ENCODE data around the gene ATP1A3. TPM values are rescaled to one million over a fixed set of nuclear protein-coding genes. Genes with fewer than 3 reads are reported as not detected.
A peak's percentile ranks its signal among the peaks of the same experiment; 100 is the strongest.
"Not testable (repeated sequence)": the region's sequence is repeated elsewhere in the genome, so short reads cannot be mapped to it uniquely, and the experiment has no call there.

ATP1A3 gene
- total and polyA plus RNA-seq, 9 donors = 0.18 to 1.2 (median 0.56) TPM

- H3K36me3 ChIP-seq (ENCODE audit: control insufficient read depth, insufficient read depth, low read length); H3K27ac ChIP-seq (ENCODE audit: low read length); H3K4me3 ChIP-seq (ENCODE audit: low read length); H3K27me3 ChIP-seq (ENCODE audit: control insufficient read depth, insufficient read depth, low read length); H3K9me3 ChIP-seq (replicated peaks; ENCODE audit: control insufficient read depth, low read depth, low read length); H3K4me1 ChIP-seq (ENCODE audit: control insufficient read depth, insufficient read depth, low read length); DNase-seq: not testable (repeated sequence)
- no CpG with 5 or more reads among the region's 3 CpGs for WGBS (ENCODE audit: insufficient coverage)
These were observed 18.7 kb upstream of the ATP1A3 start for GRCh38 chr19:42012747-42013146.

GRCh38 chr19:42010245-42011126, 16.5 kb upstream of the ATP1A3 start:
- DNase-seq = no peak
- Histone ChIP-seq H3K36me3 (ENCODE audit: control insufficient read depth, insufficient read depth, low read length) (no peaks in the 10 kb centered on the region), H3K4me1 (ENCODE audit: control insufficient read depth, insufficient read depth, low read length) (peaks cover 5% of the 10 kb centered on the region), H3K9me3 (replicated peaks; ENCODE audit: control insufficient read depth, low read depth, low read length) (no peaks in the 10 kb centered on the region), H3K4me3 (ENCODE audit: low read length) (no peak overlapping the region), H3K27ac (ENCODE audit: low read length) (no peak overlapping the region), H3K27me3 (ENCODE audit: control insufficient read depth, insufficient read depth, low read length) (no peaks in the 10 kb centered on the region)
- WGBS (ENCODE audit: insufficient coverage) = no CpG with 5 or more reads among the region's 11 CpGs

GRCh38 chr19:42006569-42006968, 12.5 kb upstream of the ATP1A3 start:
- WGBS (ENCODE audit: insufficient coverage) = 87% methylated on average over 8 of the region's 13 CpGs
- Histone ChIP-seq H3K27me3 (ENCODE audit: control insufficient read depth, insufficient read depth, low read length) (peaks cover 9% of the 10 kb centered on the region), H3K4me1 (ENCODE audit: control insufficient read depth, insufficient read depth, low read length) (peaks cover 5% of the 10 kb centered on the region), H3K36me3 (ENCODE audit: control insufficient read depth, insufficient read depth, low read length) (no peaks in the 10 kb centered on the region), H3K4me3 (ENCODE audit: low read length) (no peak overlapping the region), H3K9me3 (replicated peaks; ENCODE audit: control insufficient read depth, low read depth, low read length) (no peaks in the 10 kb centered on the region), H3K27ac (ENCODE audit: low read length) (no peak overlapping the region)
- no peak for DNase-seq

- H3K36me3 ChIP-seq (ENCODE audit: control insufficient read depth, insufficient read depth, low read length) = no peaks in the 10 kb centered on the region
- DNase-seq = no peak
- H3K27me3 ChIP-seq (ENCODE audit: control insufficient read depth, insufficient read depth, low read length) = peaks cover 20% of the 10 kb centered on the region
- no peaks in the 10 kb centered on the region for H3K9me3 ChIP-seq (replicated peaks; ENCODE audit: control insufficient read depth, low read depth, low read length)
- peaks cover 5% of the 10 kb centered on the region for H3K4me1 ChIP-seq (ENCODE audit: control insufficient read depth, insufficient read depth, low read length)
- 94% methylated on average over 21 of the region's 22 CpGs for WGBS (ENCODE audit: insufficient coverage)
- H3K27ac ChIP-seq (ENCODE audit: low read length) = no peak overlapping the region
- no peak overlapping the region for H3K4me3 ChIP-seq (ENCODE audit: low read length)
These were observed 11.5 kb upstream of the ATP1A3 start for GRCh38 chr19:42005504-42005903.

- Histone ChIP-seq H3K36me3 (ENCODE audit: control insufficient read depth, insufficient read depth, low read length) (no peaks in the 10 kb centered on the region), H3K27me3 (ENCODE audit: control insufficient read depth, insufficient read depth, low read length) (peaks cover 35% of the 10 kb centered on the region), H3K9me3 (replicated peaks; ENCODE audit: control insufficient read depth, low read depth, low read length) (no peaks in the 10 kb centered on the region), H3K4me1 (ENCODE audit: control insufficient read depth, insufficient read depth, low read length) (peaks cover 5% of the 10 kb centered on the region), H3K4me3 (ENCODE audit: low read length) (no peak overlapping the region), H3K27ac (ENCODE audit: low read length) (no peak overlapping the region)
- DNase-seq = no peak
- 74% methylated on average over 16 of the region's 21 CpGs for WGBS (ENCODE audit: insufficient coverage)
These were observed 9.7 kb upstream of the ATP1A3 start for GRCh38 chr19:42003506-42004294.

GRCh38 chr19:41999878-42000208, 5.8 kb upstream of the ATP1A3 start:
- DNase-seq = no peak
- no peak overlapping the region for H3K27ac ChIP-seq (ENCODE audit: low read length)
- H3K4me1 ChIP-seq (ENCODE audit: control insufficient read depth, insufficient read depth, low read length) = peaks cover 8% of the 10 kb centered on the region
- H3K4me3 ChIP-seq (ENCODE audit: low read length) = no peak overlapping the region
- H3K9me3 ChIP-seq (replicated peaks; ENCODE audit: control insufficient read depth, low read depth, low read length) = no peaks in the 10 kb centered on the region
- no peaks in the 10 kb centered on the region for H3K36me3 ChIP-seq (ENCODE audit: control insufficient read depth, insufficient read depth, low read length)
- peaks cover 72% of the 10 kb centered on the region for H3K27me3 ChIP-seq (ENCODE audit: control insufficient read depth, insufficient read depth, low read length)
- WGBS (ENCODE audit: insufficient coverage) = 82% methylated on average over 7 of the region's 7 CpGs

- no peak for DNase-seq
- Histone ChIP-seq H3K36me3 (ENCODE audit: control insufficient read depth, insufficient read depth, low read length) (no peaks in the 10 kb centered on the region), H3K27ac (ENCODE audit: low read length) (no peak overlapping the region), H3K4me3 (ENCODE audit: low read length) (no peak overlapping the region), H3K4me1 (ENCODE audit: control insufficient read depth, insufficient read depth, low read length) (peaks cover 8% of the 10 kb centered on the region), H3K9me3 (replicated peaks; ENCODE audit: control insufficient read depth, low read depth, low read length) (no peaks in the 10 kb centered on the region), H3K27me3 (ENCODE audit: control insufficient read depth, insufficient read depth, low read length) (peaks cover 77% of the 10 kb centered on the region)
- WGBS (ENCODE audit: insufficient coverage) = 6% methylated on average over 54 of the region's 55 CpGs
These were observed 5.2 kb upstream of the ATP1A3 start for GRCh38 chr19:41999071-41999877.

GRCh38 chr19:41998246-41999020, 4.4 kb upstream of the ATP1A3 start:
- WGBS (ENCODE audit: insufficient coverage) = under 1% methylated on average over 44 of the region's 64 CpGs
- Histone ChIP-seq H3K36me3 (ENCODE audit: control insufficient read depth, insufficient read depth, low read length) (no peaks in the 10 kb centered on the region), H3K27ac (ENCODE audit: low read length) (no peak overlapping the region), H3K9me3 (replicated peaks; ENCODE audit: control insufficient read depth, low read depth, low read length) (no peaks in the 10 kb centered on the region), H3K27me3 (ENCODE audit: control insufficient read depth, insufficient read depth, low read length) (peaks cover 81% of the 10 kb centered on the region), H3K4me3 (ENCODE audit: low read length) (no peak overlapping the region), H3K4me1 (ENCODE audit: control insufficient read depth, insufficient read depth, low read length) (peaks cover 13% of the 10 kb centered on the region)
- DNase-seq = peak; percentile 22

GRCh38 chr19:41997851-41998229, 3.8 kb upstream of the ATP1A3 start:
- H3K27ac ChIP-seq (ENCODE audit: low read length) = no peak overlapping the region
- no peaks in the 10 kb centered on the region for H3K9me3 ChIP-seq (replicated peaks; ENCODE audit: control insufficient read depth, low read depth, low read length)
- no peak overlapping the region for H3K4me3 ChIP-seq (ENCODE audit: low read length)
- 0% methylated on average over 7 of the region's 14 CpGs for WGBS (ENCODE audit: insufficient coverage)
- H3K4me1 ChIP-seq (ENCODE audit: control insufficient read depth, insufficient read depth, low read length) = peaks cover 14% of the 10 kb centered on the region
- no peak for DNase-seq
- peaks cover 85% of the 10 kb centered on the region for H3K27me3 ChIP-seq (ENCODE audit: control insufficient read depth, insufficient read depth, low read length)
- no peaks in the 10 kb centered on the region for H3K36me3 ChIP-seq (ENCODE audit: control insufficient read depth, insufficient read depth, low read length)
